ENCODE measurements around the gene MREG.
A peak's percentile ranks its signal among the peaks of the same experiment; 100 is the strongest.
"Not testable (repeated sequence)": the region's sequence is repeated elsewhere in the genome, so short reads cannot be mapped to it uniquely, and the experiment has no call there.

The MREG gene

DNA sequence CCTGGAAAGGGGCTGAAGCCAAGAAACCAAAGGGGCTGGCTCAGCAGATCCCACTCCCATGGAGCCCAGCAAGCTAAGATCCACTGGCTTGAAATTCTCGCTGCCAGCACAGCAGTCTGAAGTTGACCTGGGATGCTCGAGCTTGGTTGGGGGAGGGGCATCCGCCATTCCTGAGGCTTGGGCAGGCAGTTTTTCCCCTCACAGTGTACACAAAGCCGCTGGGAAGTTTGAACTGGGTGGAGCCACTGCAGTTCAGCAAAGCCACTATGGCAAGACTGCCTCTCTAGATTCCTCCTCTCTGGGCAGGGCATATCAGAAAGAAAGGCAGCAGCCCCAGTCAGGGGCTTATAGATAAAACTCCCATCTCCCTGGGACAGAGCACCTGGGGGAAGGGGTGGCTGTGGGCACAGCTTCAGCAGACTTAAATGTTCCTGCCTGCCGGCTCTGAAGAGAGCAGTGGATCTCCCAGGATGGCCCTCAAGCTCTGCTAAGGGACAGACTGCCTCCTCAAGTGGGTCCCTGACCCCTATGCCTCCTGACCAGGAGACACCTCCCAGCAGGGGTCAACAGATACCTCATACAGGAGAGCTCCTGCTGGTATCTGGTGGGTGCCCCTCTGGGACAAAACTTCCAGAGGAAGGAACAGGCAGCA is 24.7 kb downstream of the MREG start:
- not testable (repeated sequence) for DNase-seq (ENCODE audit: low read depth)

DNA sequence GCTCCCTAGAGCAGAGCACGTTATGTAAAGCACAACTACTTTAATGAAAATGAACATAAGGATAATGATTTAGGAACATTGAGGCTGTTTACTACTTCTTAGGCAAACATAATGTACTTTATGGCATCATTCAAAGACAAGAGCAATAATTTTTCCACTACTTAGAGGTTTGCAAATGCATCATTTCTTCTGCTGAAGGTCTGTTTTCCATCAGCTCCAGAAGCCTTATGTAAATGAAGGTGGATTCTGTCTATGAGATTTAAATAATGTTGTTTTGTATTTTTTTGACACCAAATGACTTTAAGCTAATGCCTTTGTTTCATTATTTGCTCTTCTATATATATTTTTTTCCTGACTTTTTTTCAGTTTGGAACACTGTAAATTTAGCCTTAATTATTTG is 28.1 kb downstream of the MREG start:
- DNase-seq (ENCODE audit: low read depth) = no peak

DNA sequence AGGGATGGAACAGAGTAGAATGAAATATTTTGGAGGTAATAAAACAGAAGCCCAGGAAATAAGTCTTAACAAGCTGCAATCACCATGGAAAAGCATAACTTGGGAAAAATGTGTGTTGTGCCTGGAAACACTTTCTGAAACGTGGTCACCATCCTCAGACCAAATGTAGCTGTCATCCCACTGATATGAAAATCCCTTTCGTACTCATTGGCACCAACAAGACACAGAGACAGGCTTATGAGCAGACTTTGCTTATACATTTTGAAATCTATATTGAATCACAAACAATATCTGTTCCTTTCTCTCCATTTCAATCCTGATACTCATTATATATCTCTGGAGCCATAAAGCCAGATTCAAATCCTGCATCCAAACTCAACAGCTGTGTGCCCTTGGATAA is 28.7 kb downstream of the MREG start:
- no peak for DNase-seq (ENCODE audit: low read depth)

DNA sequence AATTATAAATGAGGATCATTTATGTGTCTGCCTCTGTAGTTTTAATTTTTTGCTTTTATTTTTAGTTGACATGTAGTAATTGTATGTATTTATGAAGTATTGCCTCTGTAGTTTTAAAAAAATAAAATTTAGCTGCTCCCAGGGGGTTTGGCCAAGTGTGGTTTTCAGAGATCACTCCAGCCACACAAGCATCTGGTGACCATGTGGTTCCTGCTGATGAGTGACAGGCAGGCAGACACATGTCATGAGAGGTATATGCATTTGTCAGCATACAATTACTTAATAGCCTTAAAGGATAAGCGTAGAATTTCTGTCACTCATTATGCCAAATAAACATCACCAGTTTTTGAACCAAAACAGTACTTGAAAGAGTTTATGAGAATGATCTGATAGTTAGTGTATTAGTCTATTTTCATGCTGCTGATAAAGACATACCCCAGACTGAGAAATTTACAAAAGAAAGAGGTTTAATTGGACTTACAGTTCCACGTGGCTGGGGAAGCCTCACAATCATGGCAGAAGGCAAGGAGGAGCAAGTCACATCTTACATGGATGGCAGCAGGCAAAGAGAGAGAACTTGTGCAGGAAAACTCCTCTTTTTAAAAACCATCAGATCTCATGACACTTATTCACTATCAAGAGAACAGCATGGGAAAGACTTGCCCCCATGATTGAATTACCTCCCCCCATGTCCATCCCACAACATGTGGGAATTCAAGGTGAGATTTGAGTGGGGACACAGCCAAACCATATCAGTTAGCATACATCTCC is 29.6 kb downstream of the MREG start:
- no peak for DNase-seq (ENCODE audit: low read depth)

DNA sequence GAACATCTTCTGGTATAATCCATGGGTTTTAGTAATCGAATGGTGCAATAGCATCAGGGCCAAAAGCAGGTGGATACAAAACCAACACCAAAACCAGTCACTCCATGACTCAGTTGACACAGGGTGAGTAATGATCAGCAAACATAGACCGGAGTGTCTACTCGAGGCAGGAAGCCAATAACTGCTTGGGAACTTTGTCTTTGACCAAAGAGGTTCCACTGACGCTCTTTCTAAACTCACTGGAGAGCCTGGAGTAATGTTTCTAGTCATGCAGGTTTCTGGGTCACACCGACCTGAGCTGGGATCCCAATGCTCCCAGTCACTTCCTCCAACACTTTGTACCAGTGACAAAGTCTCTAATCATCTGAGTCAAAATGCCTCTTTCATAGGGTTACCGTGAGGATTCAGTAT is 30.9 kb downstream of the MREG start:
- DNase-seq (ENCODE audit: low read depth) = no peak

DNA sequence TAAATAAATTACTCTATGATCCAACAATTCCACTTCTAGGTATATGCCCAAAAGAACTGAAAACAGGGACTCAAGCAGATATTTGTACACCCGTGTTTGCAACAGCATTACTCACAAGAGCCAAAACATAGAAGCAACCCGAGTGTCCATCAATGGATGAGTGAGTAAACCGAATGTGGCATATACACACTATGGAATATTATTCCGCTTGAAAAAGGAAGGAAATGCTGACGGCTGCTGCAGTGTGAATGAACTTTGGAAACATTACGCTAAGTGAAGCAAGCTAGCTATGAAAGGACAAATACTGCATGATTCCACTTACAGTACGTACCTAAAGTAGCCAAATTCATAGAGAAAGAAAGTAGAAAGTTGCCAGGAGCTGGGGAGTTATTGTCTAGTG is 32.2 kb downstream of the MREG start:
- no peak for DNase-seq (ENCODE audit: low read depth)

DNA sequence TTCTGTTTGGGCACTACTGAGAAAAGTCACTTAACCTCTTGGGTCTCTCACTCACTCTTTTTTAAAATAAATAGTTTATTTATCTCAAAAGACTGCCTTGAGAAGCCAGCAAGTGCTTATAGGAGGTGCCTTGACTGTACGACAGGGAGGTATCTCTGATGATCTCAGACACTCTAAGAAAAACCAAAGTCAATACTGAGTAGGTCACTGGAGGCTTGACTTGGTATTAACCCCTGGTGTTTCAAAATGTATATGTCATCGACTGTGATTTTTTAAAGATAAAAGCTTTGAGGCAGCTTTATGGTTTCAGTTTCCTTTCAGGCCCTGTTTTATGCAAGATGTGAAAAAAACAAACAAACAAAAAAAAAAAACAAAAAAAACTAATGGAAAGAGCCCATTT is 33.7 kb downstream of the MREG start:
- no peak for DNase-seq (ENCODE audit: low read depth)

DNA sequence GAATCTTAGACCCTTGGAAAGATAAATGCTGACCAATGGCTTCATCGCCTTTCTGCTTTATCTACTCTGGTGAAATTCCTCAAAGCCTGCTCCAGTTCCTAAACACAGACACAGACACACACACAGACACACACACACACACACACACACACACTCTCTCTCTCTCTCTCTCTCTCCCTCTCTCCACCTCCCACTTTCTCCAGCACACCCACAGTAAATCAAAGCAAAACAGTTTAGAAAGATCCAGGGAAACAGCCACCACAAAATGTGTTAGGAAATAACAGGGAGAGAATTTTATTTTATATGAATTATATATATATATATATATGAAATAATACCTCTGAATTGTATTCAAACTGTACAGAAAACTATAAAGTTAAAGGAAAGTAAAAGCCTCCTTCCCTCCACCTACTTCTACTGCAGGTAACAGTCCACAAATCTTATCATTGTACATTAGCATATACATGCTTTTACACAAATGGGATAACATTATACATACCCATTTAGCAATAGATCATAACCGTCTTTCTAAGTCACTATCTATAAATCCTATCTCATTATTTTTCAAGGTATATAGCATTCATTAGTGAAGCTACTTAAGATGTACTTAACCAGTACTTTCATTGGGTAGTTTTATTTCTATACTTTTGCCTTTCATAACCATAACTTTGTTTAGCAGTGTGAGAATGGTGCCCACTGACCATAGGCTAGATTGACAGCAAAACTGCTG is 38.5 kb downstream of the MREG start:
- no peak for DNase-seq (ENCODE audit: low read depth)

DNA sequence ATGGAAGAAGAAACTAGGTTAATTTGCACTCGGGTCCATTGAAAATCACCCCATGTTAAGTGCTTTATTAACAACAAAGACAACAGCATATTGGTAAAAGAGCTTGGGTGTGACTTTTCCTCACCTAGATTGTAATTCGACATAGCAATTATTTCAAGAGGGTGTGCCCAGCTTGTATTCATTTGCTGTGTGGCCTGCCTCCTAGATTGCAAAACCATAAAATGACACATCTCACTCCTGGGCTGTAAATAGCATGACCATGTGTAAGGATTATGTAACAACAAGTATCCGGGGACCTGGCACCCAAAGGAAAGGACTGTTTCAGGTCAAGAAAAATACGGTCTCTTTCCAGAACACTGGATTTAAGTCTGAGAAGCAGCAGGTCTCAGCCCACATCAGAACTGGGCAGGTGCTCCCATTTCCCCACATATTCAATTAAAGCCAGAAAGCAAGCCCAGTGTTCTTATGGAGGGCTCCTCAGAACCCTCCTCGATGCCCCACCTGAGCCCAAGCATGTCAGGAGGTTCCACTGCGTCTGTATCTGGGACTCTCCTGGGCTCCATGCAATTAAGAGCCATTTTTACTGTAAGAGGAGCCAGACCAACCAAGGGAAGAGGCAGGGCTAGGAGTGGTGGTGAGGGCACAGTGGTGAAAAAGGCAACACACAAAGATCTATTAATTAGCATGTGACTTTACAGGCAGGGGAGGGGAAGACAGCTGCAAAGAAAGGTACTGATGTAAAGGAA is 39.2 kb downstream of the MREG start:
- DNase-seq (ENCODE audit: low read depth) = no peak

DNA sequence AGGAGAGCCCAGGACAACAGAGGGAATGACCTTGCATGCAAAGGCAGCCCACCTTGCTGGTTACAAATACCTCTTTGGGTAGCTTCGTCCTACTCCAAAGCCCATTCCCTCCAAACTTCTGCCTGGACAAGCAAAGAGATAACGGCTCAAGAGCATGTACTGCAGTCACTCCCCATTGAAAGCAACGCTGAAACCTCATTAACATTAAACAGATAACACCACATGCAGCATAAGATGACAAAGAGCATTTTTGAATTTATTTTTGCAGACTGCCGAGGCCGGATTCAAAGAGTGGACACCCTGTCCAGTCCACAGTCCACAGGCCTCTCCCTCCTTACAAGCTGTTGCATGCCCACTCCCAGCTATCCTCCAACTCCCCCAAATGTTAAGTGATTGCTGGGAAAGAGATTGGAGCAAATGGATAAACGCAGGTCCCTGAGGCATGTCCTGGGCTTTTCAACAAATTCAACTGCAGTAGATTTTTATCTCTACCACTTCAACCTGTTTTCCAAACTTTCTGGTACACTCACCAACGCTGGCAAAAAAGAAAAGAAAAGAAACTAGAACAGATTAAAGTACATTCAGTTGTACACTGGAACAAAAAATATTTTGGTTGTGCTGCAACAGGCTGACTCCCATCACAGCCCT is 40.1 kb downstream of the MREG start:
- no peak for DNase-seq (ENCODE audit: low read depth)

DNA sequence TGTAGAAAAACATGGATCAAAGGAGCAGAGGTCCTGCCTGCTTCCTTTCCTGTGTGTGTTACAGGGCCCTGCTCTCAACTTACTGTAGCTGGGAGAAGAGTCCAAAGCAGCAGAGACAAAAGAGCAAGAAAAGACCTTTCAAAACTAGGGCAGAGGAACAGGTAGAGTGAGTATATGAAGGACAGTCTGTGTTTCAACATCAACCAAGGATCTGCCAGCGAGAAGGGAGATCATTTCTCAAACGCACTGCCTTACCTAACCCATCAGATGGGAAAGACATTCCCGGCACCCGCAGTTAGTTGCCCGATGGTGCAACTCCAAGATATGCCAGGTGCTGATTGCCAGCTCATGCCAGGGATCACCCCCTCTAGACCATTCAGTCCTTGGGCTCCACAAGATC is 41.7 kb downstream of the MREG start:
- DNase-seq (ENCODE audit: low read depth) = no peak

DNA sequence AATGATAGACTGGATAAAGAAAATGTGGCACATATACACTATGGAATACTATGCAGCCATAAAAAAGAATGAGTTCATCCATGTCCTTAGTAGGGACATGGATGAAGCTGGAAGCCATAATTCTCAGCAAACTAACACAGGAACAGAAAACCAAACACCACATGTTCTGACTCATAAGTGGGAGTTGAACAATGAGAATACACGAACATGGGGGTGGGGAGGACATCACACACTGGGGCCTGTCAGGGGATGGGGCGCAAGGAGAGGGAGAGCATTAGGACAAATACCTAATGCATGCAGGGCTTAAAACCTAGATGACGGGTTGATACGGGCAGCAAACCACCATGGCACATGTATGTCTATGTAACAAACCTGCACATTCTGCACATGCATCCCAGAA is 42.5 kb downstream of the MREG start:
- DNase-seq (ENCODE audit: low read depth) = not testable (repeated sequence)

DNA sequence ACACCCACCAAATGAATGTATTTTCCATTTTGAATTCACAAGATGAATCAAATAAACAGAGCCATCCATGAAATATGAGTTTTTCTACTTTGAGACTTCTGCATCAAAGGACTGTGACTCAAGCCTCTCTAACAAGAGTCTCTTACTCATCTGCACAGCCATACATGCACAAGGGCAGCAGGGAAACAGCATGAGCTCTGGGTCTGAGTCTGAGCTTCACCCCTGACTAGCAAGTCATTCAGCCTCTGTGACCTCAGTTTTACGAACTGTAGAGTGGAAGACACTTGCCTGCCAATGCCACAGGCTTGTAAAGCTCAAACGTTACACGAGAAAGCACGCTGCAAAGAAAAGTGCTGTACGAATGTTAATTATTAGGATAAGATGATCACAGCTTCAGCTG is 42.9 kb downstream of the MREG start:
- DNase-seq (ENCODE audit: low read depth) = peak; percentile 11

DNA sequence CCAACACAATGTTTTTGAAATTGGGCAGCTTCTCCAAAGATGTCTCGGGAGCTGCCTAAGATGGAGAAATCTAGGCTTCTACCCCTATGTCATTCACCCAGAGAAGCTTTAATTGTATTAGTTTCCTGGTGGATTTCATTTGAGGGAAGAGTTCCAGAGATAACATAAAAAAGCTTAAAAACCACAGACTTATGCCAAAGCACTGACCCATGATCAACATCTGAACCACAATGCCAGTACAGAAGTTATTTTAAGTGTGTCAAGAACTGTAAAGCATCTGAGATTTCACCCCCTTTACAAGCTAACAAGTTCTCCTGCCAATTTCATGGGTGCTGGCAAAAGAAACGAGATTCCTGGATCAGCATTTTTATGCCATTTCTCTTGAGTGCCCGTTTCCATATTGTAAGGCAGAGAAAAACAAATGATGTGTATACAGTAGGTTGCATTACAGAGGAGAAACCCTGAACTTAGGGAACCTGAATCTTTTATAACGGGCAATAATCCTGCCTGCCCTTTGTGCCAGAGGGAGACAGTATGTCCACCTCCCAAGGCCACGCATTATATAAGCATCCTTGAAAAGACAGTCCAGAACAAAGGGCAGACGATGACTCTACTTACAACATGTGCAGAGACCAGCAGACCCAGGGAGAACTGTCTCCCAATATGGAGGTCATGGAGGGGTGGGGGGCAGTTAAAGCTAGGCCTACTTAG is 44.1 kb downstream of the MREG start:
- DNase-seq (ENCODE audit: low read depth) = no peak

DNA sequence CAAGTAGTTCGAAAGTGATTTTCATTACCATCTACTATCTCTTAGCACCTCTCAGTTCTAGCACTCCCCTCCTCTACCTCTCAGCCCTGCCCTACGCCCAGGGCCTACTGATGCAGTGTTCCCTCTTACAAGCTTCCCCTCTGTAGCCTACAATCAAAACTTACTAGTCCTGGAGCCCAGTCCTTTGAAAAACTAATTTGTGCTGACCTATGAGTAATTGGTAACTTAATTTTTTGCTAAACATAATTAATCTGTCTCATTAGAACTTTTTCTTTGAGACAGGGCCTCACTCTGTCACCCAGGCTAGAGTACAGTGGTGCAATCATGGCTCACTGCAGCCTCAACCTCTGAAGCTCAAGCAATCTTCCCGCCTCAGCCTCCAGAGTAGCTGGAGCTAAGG is 44.9 kb downstream of the MREG start:
- DNase-seq (ENCODE audit: low read depth) = no peak

DNA sequence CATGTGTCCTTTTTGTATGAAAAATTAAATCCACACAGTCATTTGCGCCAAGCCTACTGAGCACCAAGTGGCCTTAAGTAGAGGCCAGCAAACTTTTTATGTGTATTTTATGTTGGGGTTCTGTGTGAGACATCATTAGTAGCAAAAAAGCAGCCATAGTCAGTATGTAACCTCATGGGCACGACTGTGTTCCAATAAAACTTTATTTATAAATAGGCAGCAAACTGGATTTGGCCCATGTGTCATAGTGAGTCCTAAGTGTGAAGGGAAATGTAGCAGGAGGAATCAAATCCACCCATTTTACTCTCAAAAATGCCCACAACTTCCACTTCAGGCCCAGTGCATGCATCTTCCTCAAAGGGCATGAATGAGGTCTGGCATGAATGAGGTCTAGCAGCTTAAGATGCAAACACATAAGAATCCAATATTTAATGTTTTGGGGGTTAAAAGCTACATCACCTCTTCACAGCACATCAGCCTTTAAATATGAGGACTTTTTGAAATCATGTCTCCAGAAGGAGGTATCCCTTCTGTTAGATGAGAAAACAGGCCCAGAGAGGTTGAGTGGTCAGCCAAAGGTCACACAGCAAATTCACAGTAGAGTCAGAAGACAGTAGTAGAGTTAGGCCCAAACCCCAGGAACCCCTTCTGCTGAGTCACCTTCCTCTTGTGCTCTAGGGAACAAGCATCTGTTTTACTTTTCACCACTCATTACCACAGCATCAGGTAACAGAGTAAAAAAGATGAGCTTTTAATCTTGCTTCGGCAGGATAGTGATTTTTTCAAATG is 45.6 kb downstream of the MREG start:
- no peak for DNase-seq (ENCODE audit: low read depth)

DNA sequence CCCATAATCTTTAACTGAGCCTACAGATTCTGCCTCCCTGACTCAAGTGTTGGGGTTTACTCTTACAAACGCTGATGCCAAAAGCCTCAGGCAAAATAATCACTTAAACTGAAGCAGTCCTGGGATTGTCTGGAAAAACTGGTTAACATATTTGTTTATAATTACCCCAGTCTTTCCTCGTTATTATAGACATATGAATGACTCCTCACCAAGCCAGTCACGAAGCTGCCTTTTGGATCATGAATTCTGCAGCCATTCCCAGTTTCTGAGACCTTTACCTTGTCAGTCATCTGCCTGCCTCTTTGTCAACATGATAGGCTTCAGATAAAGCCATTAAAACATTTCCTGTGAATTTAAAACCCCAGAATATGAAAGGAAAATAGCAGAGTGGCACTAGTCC is 46.4 kb downstream of the MREG start:
- no peak for DNase-seq (ENCODE audit: low read depth)

DNA sequence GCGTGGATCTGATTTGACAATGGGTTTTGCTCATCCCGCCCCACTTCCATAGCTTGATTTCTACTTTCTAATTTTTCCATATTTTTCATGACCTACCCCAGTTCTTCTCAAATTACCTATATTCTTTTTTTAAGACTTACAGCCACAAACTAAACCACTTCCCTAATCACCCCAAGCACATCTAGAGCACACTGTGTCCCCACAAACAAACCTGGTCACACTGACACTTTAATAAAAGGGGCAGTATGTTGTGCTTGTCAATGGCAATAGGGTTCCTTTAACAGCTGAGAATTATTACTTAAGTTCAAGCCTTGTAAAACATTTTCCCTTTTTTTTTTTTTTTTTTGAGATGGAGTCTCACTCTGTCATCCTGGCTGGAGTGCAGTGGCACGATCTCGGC is 47.1 kb downstream of the MREG start:
- DNase-seq (ENCODE audit: low read depth) = no peak

DNA sequence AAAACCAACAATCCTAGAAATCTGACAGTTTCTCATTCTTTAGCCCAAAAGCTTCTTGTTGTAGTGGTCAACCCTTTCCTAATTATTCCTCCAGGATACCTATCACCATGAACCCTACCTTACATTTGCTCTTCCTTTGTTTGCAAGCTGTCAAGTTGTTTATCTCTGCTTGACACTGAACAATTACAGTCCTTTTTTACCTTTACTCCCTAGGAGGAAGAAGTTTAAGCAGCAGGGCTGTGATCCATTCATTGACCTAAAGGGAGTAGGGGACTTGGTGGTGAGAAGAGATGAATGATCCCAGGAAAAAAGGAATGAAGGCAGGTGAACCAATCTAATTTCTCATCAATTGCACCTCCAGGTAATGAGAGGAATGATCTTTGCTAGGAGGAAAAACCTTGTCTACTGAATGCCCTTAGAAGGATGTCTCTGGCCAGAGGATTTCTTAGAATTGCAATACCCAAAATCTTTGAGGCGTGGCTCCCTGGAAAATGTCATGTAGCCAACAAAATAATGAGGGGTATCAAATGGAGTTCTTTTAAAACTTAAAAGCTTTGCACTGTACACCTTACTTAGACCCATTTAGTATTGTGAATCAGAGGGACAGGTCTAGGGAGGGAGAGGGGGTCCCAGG is 47.7 kb downstream of the MREG start:
- no peak for DNase-seq (ENCODE audit: low read depth)

DNA sequence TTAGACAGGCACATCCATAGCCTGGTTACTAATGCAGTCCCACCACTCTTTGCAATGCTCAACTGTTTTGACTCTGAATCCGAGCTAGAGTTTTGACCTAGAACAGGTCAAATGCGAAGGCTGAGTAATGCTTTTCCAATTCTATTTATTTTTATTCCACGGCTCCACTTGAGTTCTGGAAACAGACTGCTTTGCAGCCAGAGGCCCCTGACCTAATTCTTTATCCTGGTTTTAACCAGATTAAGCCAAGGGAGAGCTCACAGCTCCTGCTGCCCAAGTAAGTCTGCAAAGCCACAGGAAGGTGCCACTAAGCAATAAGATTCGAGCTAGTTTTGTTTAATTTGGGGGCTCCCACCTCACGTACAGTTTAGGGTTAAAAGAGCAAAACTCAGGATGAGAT is 51.4 kb downstream of the MREG start:
- DNase-seq (ENCODE audit: low read depth) = no peak

All from activated T-cell treated with anti-CD3 and anti-CD28 coated beads for 24 hours (primary cell).